H9 (cell line): ENCODE results near the gene MST1. TPM values are rescaled to one million over a fixed set of nuclear protein-coding genes. Genes with fewer than 3 reads are reported as not detected.

ENCODE experiments used
- DNase-seq: peaks from one replicate; pipeline ENCODE4 v3.0.0-alpha.2; 2017
- H2AFZ ChIP-seq: one replicate; pipeline ENCODE4 v1.6.1; 2013; ENCODE audit warnings: mild to moderate bottlenecking, low read length, control low read depth, moderate library complexity
- H2AK5ac ChIP-seq: 2 replicates; pipeline ENCODE4 v1.6.1; 2013; ENCODE audit warnings: low read length, control low read depth, mixed read lengths; ENCODE audit not compliant: insufficient read length
- H2BK120ac ChIP-seq: one replicate; pipeline ENCODE4 v1.6.1; 2013; ENCODE audit warnings: low read depth, mild to moderate bottlenecking, low read length, control low read depth, inconsistent platforms; ENCODE audit not compliant: poor library complexity, severe bottlenecking
- H2BK12ac ChIP-seq: 2 replicates; pipeline ENCODE4 v1.6.1; 2013; ENCODE audit warnings: low read length, control low read depth, mixed read lengths, low read depth; ENCODE audit not compliant: insufficient read length
- H2BK15ac ChIP-seq: 2 replicates; pipeline ENCODE4 v1.6.1; 2013; ENCODE audit warnings: low read depth, low read length, control low read depth
- H2BK20ac ChIP-seq: one replicate; pipeline ENCODE4 v1.6.1; 2013; ENCODE audit warnings: low read depth, mild to moderate bottlenecking, low read length, control low read depth, inconsistent platforms; ENCODE audit not compliant: poor library complexity, severe bottlenecking
- H2BK5ac ChIP-seq: 2 replicates; pipeline ENCODE4 v1.6.1; 2013; ENCODE audit warnings: low read length, control low read depth, mixed read lengths; ENCODE audit not compliant: insufficient read length
- H3K14ac ChIP-seq: 2 replicates; pipeline ENCODE4 v1.6.1; 2013; ENCODE audit warnings: low read length, control low read depth; ENCODE audit not compliant: insufficient read depth
- H3K18ac ChIP-seq: 2 replicates; pipeline ENCODE4 v1.6.1; 2013; ENCODE audit warnings: low read depth, mild to moderate bottlenecking, mixed read lengths, low read length, control low read depth; ENCODE audit not compliant: insufficient read length
- H3K23ac ChIP-seq: 2 replicates; pipeline ENCODE4 v1.6.1; 2013; ENCODE audit warnings: low read length, control low read depth, mixed read lengths, low read depth; ENCODE audit not compliant: insufficient read length
- H3K23me2 ChIP-seq: 2 replicates; pipeline ENCODE4 v1.6.1; 2013; ENCODE audit warnings: low read depth, mild to moderate bottlenecking, mixed read lengths, low read length, control low read depth; ENCODE audit not compliant: insufficient read length, poor library complexity, severe bottlenecking
- H3K27ac ChIP-seq: 2 replicates; pipeline ENCODE4 v1.5.1; 2013; ENCODE audit warnings: low read length, control low read depth, mixed read lengths, low read depth; ENCODE audit not compliant: insufficient read length
- H3K27me3 ChIP-seq: 2 replicates; pipeline ENCODE4 v1.6.1; 2013; ENCODE audit warnings: low read length, control low read depth, inconsistent platforms; ENCODE audit not compliant: insufficient read depth
- H3K4ac ChIP-seq: 2 replicates; pipeline ENCODE4 v1.6.1; 2013; ENCODE audit warnings: low read depth, mild to moderate bottlenecking, control low read depth, inconsistent platforms, low read length, moderate library complexity
- H3K4me1 ChIP-seq: 2 replicates; pipeline ENCODE4 v1.6.1; 2013; ENCODE audit warnings: low read length, control low read depth, inconsistent platforms; ENCODE audit not compliant: insufficient read depth
- H3K4me2 ChIP-seq: 2 replicates; pipeline ENCODE4 v1.6.1; 2013; ENCODE audit warnings: low read length, control low read depth, mixed read lengths; ENCODE audit not compliant: insufficient read length, insufficient read depth
- H3K56ac ChIP-seq: 2 replicates; pipeline ENCODE4 v1.6.1; 2013; ENCODE audit warnings: low read depth, mild to moderate bottlenecking, mixed read lengths, low read length, control low read depth; ENCODE audit not compliant: insufficient read length
- H3K79me1 ChIP-seq: 2 replicates; pipeline ENCODE4 v1.6.1; 2013; ENCODE audit warnings: low read depth, mild to moderate bottlenecking, moderate library complexity, low read length, control low read depth, inconsistent platforms; ENCODE audit not compliant: insufficient read depth, poor library complexity, severe bottlenecking
- H3K79me2 ChIP-seq: 2 replicates; pipeline ENCODE4 v1.6.1; 2013; ENCODE audit warnings: low read length, control low read depth, inconsistent platforms; ENCODE audit not compliant: insufficient read depth
- H3K9ac ChIP-seq: 2 replicates; pipeline ENCODE4 v1.6.1; 2013; ENCODE audit warnings: low read length, control low read depth, mixed read lengths; ENCODE audit not compliant: insufficient read length; ENCODE audit errors: extremely low read depth
- H3K9me3 ChIP-seq: one replicate; pipeline ENCODE4 v1.6.1; 2013; ENCODE audit warnings: low read depth, low read length, inconsistent platforms; ENCODE audit not compliant: control insufficient read depth
- H3T11ph ChIP-seq: one replicate; pipeline ENCODE4 v1.6.1; 2013; ENCODE audit warnings: mild to moderate bottlenecking, low read length, control low read depth, inconsistent platforms
- H4K20me1 ChIP-seq: one replicate; pipeline ENCODE4 v1.6.1; 2013; ENCODE audit not compliant: control insufficient read depth, insufficient read length, insufficient read depth
- H4K5ac ChIP-seq: 2 replicates; pipeline ENCODE4 v1.6.1; 2013; ENCODE audit warnings: low read depth, mild to moderate bottlenecking, mixed read lengths, low read length, control low read depth; ENCODE audit not compliant: insufficient read length
- H4K8ac ChIP-seq: replicated peaks from 2 replicates; pipeline ENCODE4 v1.6.1; 2013; ENCODE audit warnings: low read length, control low read depth, mixed read lengths, low read depth; ENCODE audit not compliant: insufficient read length
- H4K91ac ChIP-seq: 2 replicates; pipeline ENCODE4 v1.6.1; 2013; ENCODE audit warnings: low read depth, mild to moderate bottlenecking, moderate library complexity, mixed read lengths, low read length, control low read depth; ENCODE audit not compliant: insufficient read length
- H3K27ac Mint-ChIP-seq, 3 experiments: 2 replicates in 2 of 3; 3 replicates in 1 of 3; pipeline ENCODE4 v1.8.0; 2020 to 2021; ENCODE audit warnings: mixed read lengths in 3 of 3, mild to moderate bottlenecking in 1 of 3, moderate library complexity in 1 of 3
- H3K27me3 Mint-ChIP-seq: 2 replicates; pipeline ENCODE4 v1.8.0; 2021; ENCODE audit warnings: low read depth, mild to moderate bottlenecking, moderate library complexity, mixed read lengths
- H3K36me3 Mint-ChIP-seq, 3 experiments: 2 replicates in 2 of 3; 3 replicates in 1 of 3; pipeline ENCODE4 v1.8.0; 2020 to 2021; ENCODE audit warnings: low read depth in 3 of 3, mixed read lengths in 3 of 3; ENCODE audit not compliant: insufficient read depth in 1 of 3
- H3K4me1 Mint-ChIP-seq, 2 experiments: 2 replicates each; pipeline ENCODE4 v1.8.0; 2020; ENCODE audit warnings: mixed read lengths in 2 of 2
- H3K4me3 Mint-ChIP-seq, 2 experiments: 2 replicates in 1 of 2; 3 replicates in 1 of 2; pipeline ENCODE4 v1.8.0; 2020 to 2021; ENCODE audit warnings: mild to moderate bottlenecking in 2 of 2, mixed read lengths in 2 of 2, moderate library complexity in 1 of 2
- H3K9me3 Mint-ChIP-seq, 2 experiments: 2 replicates in 1 of 2; 3 replicates in 1 of 2; pipeline ENCODE4 v1.8.0; 2020; ENCODE audit warnings: mild to moderate bottlenecking in 2 of 2, mixed read lengths in 2 of 2, moderate library complexity in 1 of 2
- WGBS: extraction: QIAGEN DNeasy Blood & Tissue Kit; methylation state at CpG from one replicate; pipeline ENCODE4 v1.1.7; 2013; ENCODE audit warnings: missing lambda C conversion rate, low lambda C conversion rate, mixed read lengths; ENCODE audit not compliant: insufficient read length; ENCODE audit errors: extremely low coverage; 5-methylcytosine and 5-hydroxymethylcytosine counted together
- total RNA-seq: library from RNA; stranded (reverse); gene quantifications from 2 replicates; pipeline ENCODE4 v1.2.1, GENCODE V29; 2021
- TF ChIP-seq, protein P1 (sequence below): fragments of 200-600 bp; sonication (generic); conservative IDR thresholded peaks from 3 replicates; pipeline ENCODE4 v1.8.0; 2021; ENCODE audit warnings: antibody characterized with exemption, mild to moderate bottlenecking

MST1 gene
- total RNA-seq, 1 experiment from 2014 or later = 8.9 TPM

DNA sequence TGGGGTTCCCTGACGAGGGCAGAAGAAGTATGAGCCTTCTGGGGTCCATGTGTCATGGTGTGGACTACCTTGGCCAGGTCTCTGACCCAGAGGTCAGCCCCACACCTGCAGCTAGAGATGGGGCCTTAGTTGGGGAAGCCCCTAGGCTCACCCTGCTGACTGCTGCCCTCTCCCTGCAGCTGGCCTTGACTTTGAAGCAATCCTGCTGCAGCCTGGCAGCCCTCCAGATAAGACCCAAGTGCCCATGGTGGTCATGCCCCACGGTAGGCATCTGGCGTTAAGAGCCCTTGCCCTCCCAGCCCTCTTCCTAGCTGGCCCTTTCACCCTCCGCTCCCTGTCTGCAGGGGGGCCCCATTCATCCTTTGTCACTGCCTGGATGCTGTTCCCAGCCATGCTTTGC lies 7.7 kb downstream of the MST1 start:
- Mint-ChIP-seq H3K9me3 (no peaks in the 10 kb centered on the region), H3K36me3 (peaks cover 30 to 69% (median 63%) of the 10 kb centered on the region in 3 experiments; a peak in 6 of 7 replicates), H3K4me1 (peaks cover 4% of the 10 kb centered on the region in 2 experiments), H3K27ac (no peak overlapping the region), H3K27me3 (no peaks in the 10 kb centered on the region), H3K4me3 (no peak overlapping the region)
- H4K20me1 ChIP-seq = no peaks in the 10 kb centered on the region
- H3K14ac ChIP-seq = no peak overlapping the region
- no peak overlapping the region for H2BK20ac ChIP-seq
- no peak overlapping the region for H2BK12ac ChIP-seq
- no peaks in the 10 kb centered on the region for H3K79me1 ChIP-seq
- DNase-seq = no peak
- no peak overlapping the region for H2AK5ac ChIP-seq
- H2AFZ ChIP-seq = no peak overlapping the region
- H3K23ac ChIP-seq = no peak overlapping the region
- H3K18ac ChIP-seq = no peak overlapping the region
- WGBS = no CpG with 5 or more reads among the region's 4 CpGs
- no peak overlapping the region for H3K56ac ChIP-seq
- H3K27ac ChIP-seq = no peak overlapping the region
- no peak overlapping the region for H4K91ac ChIP-seq
- no peak overlapping the region for H3T11ph ChIP-seq
- no peak overlapping the region for H4K8ac ChIP-seq
- H4K5ac ChIP-seq = no peak overlapping the region
- H3K4me1 ChIP-seq = no peaks in the 10 kb centered on the region
- H3K27me3 ChIP-seq = no peaks in the 10 kb centered on the region
- H3K4ac ChIP-seq = no peak overlapping the region
- no peak overlapping the region for H2BK120ac ChIP-seq
- no peaks in the 10 kb centered on the region for H3K79me2 ChIP-seq
- H3K4me2 ChIP-seq = no peak overlapping the region
- H2BK5ac ChIP-seq = no peak overlapping the region
- H3K9me3 ChIP-seq = no peaks in the 10 kb centered on the region
- no peaks in the 10 kb centered on the region for H3K23me2 ChIP-seq
- H2BK15ac ChIP-seq = no peak overlapping the region
- H3K9ac ChIP-seq = no peak overlapping the region
- TF ChIP-seq, protein P1, sequence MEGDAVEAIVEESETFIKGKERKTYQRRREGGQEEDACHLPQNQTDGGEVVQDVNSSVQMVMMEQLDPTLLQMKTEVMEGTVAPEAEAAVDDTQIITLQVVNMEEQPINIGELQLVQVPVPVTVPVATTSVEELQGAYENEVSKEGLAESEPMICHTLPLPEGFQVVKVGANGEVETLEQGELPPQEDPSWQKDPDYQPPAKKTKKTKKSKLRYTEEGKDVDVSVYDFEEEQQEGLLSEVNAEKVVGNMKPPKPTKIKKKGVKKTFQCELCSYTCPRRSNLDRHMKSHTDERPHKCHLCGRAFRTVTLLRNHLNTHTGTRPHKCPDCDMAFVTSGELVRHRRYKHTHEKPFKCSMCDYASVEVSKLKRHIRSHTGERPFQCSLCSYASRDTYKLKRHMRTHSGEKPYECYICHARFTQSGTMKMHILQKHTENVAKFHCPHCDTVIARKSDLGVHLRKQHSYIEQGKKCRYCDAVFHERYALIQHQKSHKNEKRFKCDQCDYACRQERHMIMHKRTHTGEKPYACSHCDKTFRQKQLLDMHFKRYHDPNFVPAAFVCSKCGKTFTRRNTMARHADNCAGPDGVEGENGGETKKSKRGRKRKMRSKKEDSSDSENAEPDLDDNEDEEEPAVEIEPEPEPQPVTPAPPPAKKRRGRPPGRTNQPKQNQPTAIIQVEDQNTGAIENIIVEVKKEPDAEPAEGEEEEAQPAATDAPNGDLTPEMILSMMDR = no peak
